ENCODE data around the gene ZNF22. TPM values are rescaled to one million over a fixed set of nuclear protein-coding genes. Genes with fewer than 3 reads are reported as not detected.

Gene ZNF22
- total and polyA plus RNA-seq, 2 of the 8 experiments (the other 6 are each of a cell fraction or from before 2014, with no cell fraction given), result 18.2 to 45.2 TPM

DNA sequence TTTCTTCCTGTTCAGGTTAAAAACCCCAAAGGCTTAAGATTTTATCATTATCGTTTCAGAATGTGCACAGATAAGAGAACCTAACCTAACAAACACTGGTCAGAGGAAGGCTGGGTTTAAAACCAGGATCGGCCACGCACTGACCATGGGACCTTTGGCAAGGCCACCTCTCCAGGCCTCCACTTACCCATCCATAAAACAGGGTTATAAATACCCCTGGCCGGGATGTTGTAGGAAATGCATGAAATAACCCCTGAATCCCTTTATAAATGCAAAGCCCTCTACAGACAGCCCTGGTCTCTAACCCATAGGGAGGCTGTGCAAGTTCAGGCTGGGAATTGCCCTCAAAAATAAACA lies 22.5 kb upstream of the ZNF22 start:
- peak overlapping the region; percentile 22 to 48; a peak in 3 of 4 replicates for H3K4me2 ChIP-seq (ENCODE audit: insufficient read depth in 1 of 2, low read depth in 2 of 2, low read length in 2 of 2)
- DNase-seq (ENCODE audit: low read depth in 1 of 2, low spot score in 2 of 2), result no peak

More for the DNA sequence above, 22.5 kb upstream of the ZNF22 start:
- H2BK5ac ChIP-seq (ENCODE audit: low read depth, low read length), result no peak overlapping the region
- no peaks in the 10 kb centered on the region for H3K36me3 ChIP-seq (ENCODE audit: control insufficient read depth in 2 of 4, insufficient read depth in 4 of 4, low read length in 3 of 4)
- no peak overlapping the region for H3K9ac ChIP-seq (replicated peaks in 1 of 4; ENCODE audit: extremely low read depth in 1 of 4, low read depth in 3 of 4, low read length in 3 of 4)
- no peak overlapping the region for H2AFZ ChIP-seq (ENCODE audit: low read length)
- H3K27me3 ChIP-seq (replicated peaks in 1 of 4; ENCODE audit: control insufficient read depth in 3 of 4, extremely low read depth in 1 of 4, insufficient read depth in 3 of 4, low read length in 3 of 4), result no peaks in the 10 kb centered on the region
- H3K4ac ChIP-seq (replicated peaks; ENCODE audit: insufficient read length, low read depth, low read length), result peak overlapping the region; percentile 22
- H3K14ac ChIP-seq (ENCODE audit: insufficient read length), result no peak overlapping the region
- no peak overlapping the region for H4K5ac ChIP-seq (ENCODE audit: insufficient read length, low read depth, low read length)
- TF ChIP-seq BCL11A (IDR thresholded peaks at IDR 0.05; ENCODE audit: low read depth in 2 of 2, low read length in 2 of 2), result no peak
- TF ChIP-seq POLR2A (IDR thresholded peaks at IDR 0.05; ENCODE audit: control extremely low read depth in 1 of 2, low read depth in 2 of 2, low read length in 2 of 2), result no peak
- TF ChIP-seq ASH2L (IDR thresholded peaks at IDR 0.05; ENCODE audit: low read length), result no peak
- no peak for TF ChIP-seq RBBP5 (IDR thresholded peaks at IDR 0.05; ENCODE audit: borderline replicate concordance, low read depth, low read length)
- TF ChIP-seq CTCF (IDR thresholded peaks at IDR 0.05; ENCODE audit: control extremely low read depth in 1 of 3, insufficient read depth in 1 of 3, low read depth in 1 of 3, low read length in 3 of 3), result no peak
- no peak for TF ChIP-seq ZNF274 (IDR thresholded peaks at IDR 0.05; ENCODE audit: borderline replicate concordance, extremely low read depth, low read length)
- TF ChIP-seq KDM4A (IDR thresholded peaks at IDR 0.05; ENCODE audit: low read depth, low read length, severe bottlenecking), result no peak
- WGBS, 2 experiments (ENCODE audit: extremely low coverage in 1 of 2, insufficient coverage in 1 of 2, insufficient read length in 1 of 2, insufficient replicate concordance in 2 of 2, low coverage in 1 of 2, low lambda C conversion rate in 2 of 2, missing lambda C conversion rate in 1 of 2), result 75% methylated on average over 4 of the region's 4 CpGs; no CpG with 5 or more reads in 1 of the 2 experiments
- peaks cover 26 to 56% (median 38%) of the 10 kb centered on the region in 4 experiments for H3K4me1 ChIP-seq (replicated peaks in 1 of 4; ENCODE audit: control insufficient read depth in 3 of 4, insufficient read depth in 4 of 4, low read length in 3 of 4)
- H3K79me2 ChIP-seq (ENCODE audit: control insufficient read depth in 1 of 2, insufficient read depth in 2 of 2, low read length in 2 of 2), result no peaks in the 10 kb centered on the region
- no peaks in the 10 kb centered on the region for H4K20me1 ChIP-seq (replicated peaks in 1 of 2; ENCODE audit: control insufficient read depth in 1 of 2, insufficient read depth in 2 of 2, low read length in 2 of 2)
- no peak overlapping the region for H3K23ac ChIP-seq (ENCODE audit: insufficient read length)
- CTCF ChIA-PET (ENCODE audit: partially characterized antibody), result interaction anchor here (0.6 to 4.8 kb wide), 11 partner anchors 9 to 303 kb away, joined by 3 to 43 read pairs (median 4); partner anchors contain the start of gene RASSF4
- H4K91ac ChIP-seq (replicated peaks; ENCODE audit: insufficient read length, low read length), result peak overlapping the region; percentile 19
- peaks cover 9% of the 10 kb centered on the region; the same call in 1 of the 2 replicates for H3K23me2 ChIP-seq (ENCODE audit: low read depth, low read length)
- no peak overlapping the region for H2BK20ac ChIP-seq (ENCODE audit: low read length)
- no peak overlapping the region for H2BK120ac ChIP-seq (replicated peaks; ENCODE audit: low read depth, low read length)
- no peaks in the 10 kb centered on the region for H3K79me1 ChIP-seq (ENCODE audit: low read depth, low read length)
- H3K56ac ChIP-seq (replicated peaks; ENCODE audit: insufficient read length, low read depth, low read length), result no peak overlapping the region
- H3K9me3 ChIP-seq (ENCODE audit: insufficient read depth in 2 of 2, low read depth in 1 of 2, low read length in 1 of 2), result no peaks in the 10 kb centered on the region
- 0 out of 2 replicates have a peak overlapping the region, but pooled peaks have one; percentile 60 for H2BK12ac ChIP-seq (ENCODE audit: low read depth, low read length)
- peak overlapping the region in 2 of 4 experiments; percentile 8 to 49; a peak in 2 of 8 replicates for H3K4me3 ChIP-seq (ENCODE audit: extremely low read depth in 1 of 4, insufficient read depth in 2 of 4, low read depth in 3 of 4, low read length in 4 of 4)
- H3K27ac ChIP-seq (ENCODE audit: low read depth, low read length), result no peak overlapping the region
- no peak overlapping the region for H2AK5ac ChIP-seq (ENCODE audit: low read depth, low read length)
- POLR2A ChIA-PET (ENCODE audit: partially characterized antibody), result interaction anchor here (0.8 to 3.3 kb wide), 12 partner anchors 9 to 45 kb away, joined by 3 to 23 read pairs (median 5); partner anchors contain the start of gene ZNF22
- no peak overlapping the region; the same call in 1 of the 2 replicates for H3K18ac ChIP-seq (ENCODE audit: extremely low read depth, low read length)
- FAIRE-seq, result no peak
- H4K8ac ChIP-seq (ENCODE audit: extremely low read depth, insufficient read depth, low read length), result no peak overlapping the region
- no peak overlapping the region for H2BK15ac ChIP-seq (ENCODE audit: low read length)
